Neuronal stem cell (in vitro differentiated cells): ENCODE data around the gene ROBO1.

ENCODE experiments used
- DNase-seq: peaks from one replicate; pipeline ENCODE4 v3.0.0-alpha.2; 2013; ENCODE audit warnings: low spot score
- H2AFZ ChIP-seq: one replicate; pipeline ENCODE4 v1.6.1; 2013; ENCODE audit warnings: mild to moderate bottlenecking, low read length, inconsistent platforms
- H2AK5ac ChIP-seq: 2 replicates; pipeline ENCODE4 v1.6.1; 2013; ENCODE audit warnings: low read depth, mild to moderate bottlenecking, inconsistent platforms, low read length, moderate library complexity, mixed read lengths
- H2BK120ac ChIP-seq: 2 replicates; pipeline ENCODE4 v1.6.1; 2013; ENCODE audit warnings: low read depth, mild to moderate bottlenecking, inconsistent platforms, low read length, moderate library complexity, mixed read lengths
- H2BK12ac ChIP-seq: one replicate; pipeline ENCODE4 v1.6.1; 2013; ENCODE audit warnings: low read length, inconsistent platforms
- H2BK15ac ChIP-seq: 2 replicates; pipeline ENCODE4 v1.6.1; 2013; ENCODE audit warnings: mild to moderate bottlenecking, low read length, inconsistent platforms, mixed read lengths
- H2BK5ac ChIP-seq: one replicate; pipeline ENCODE4 v1.6.1; 2013; ENCODE audit warnings: inconsistent platforms, mild to moderate bottlenecking, low read length, moderate library complexity
- H3K14ac ChIP-seq: one replicate; pipeline ENCODE4 v1.6.1; 2013; ENCODE audit warnings: low read length, inconsistent platforms
- H3K18ac ChIP-seq: 2 replicates; pipeline ENCODE4 v1.6.1; 2013; ENCODE audit warnings: low read length, inconsistent platforms
- H3K23ac ChIP-seq: 2 replicates; pipeline ENCODE4 v1.6.1; 2013; ENCODE audit warnings: low read depth, mild to moderate bottlenecking, mixed read lengths, low read length, inconsistent platforms; ENCODE audit not compliant: poor library complexity
- H3K27ac ChIP-seq: replicated peaks from 3 replicates; pipeline ENCODE4 v1.5.1; 2013; ENCODE audit warnings: low read length, inconsistent platforms
- H3K27me3 ChIP-seq, 3 experiments: 2 replicates each; pipeline ENCODE4 v1.6.1; 2013; ENCODE audit warnings: low read length in 3 of 3, mild to moderate bottlenecking in 2 of 3, inconsistent platforms in 1 of 3, low read depth in 1 of 3, mixed read lengths in 1 of 3, moderate library complexity in 1 of 3; ENCODE audit not compliant: control insufficient read depth in 3 of 3, insufficient read depth in 3 of 3
- H3K36me3 ChIP-seq, 2 donors: replicated peaks in 1 of 2; 2 replicates each; pipeline ENCODE4 v1.6.1; 2013; ENCODE audit warnings: low read length in 2 of 2; ENCODE audit not compliant: control insufficient read depth in 2 of 2, insufficient read depth in 2 of 2
- H3K4ac ChIP-seq: 2 replicates; pipeline ENCODE4 v1.6.1; 2013; ENCODE audit warnings: inconsistent platforms, mild to moderate bottlenecking, low read length, moderate library complexity
- H3K4me1 ChIP-seq, 2 donors: 1 replicate in 1 of 2; 2 replicates in 1 of 2; pipeline ENCODE4 v1.6.1; 2013; ENCODE audit warnings: low read length in 2 of 2, low read depth in 1 of 2; ENCODE audit not compliant: control insufficient read depth in 2 of 2, insufficient read depth in 1 of 2
- H3K4me2 ChIP-seq: one replicate; pipeline ENCODE4 v1.6.1; 2013; ENCODE audit warnings: mild to moderate bottlenecking, low read length, inconsistent platforms; ENCODE audit not compliant: insufficient read depth, poor library complexity, severe bottlenecking
- H3K4me3 ChIP-seq, 2 donors: 2 replicates each; pipeline ENCODE4 v1.5.1; 2013; ENCODE audit warnings: low read length in 2 of 2, mild to moderate bottlenecking in 2 of 2, inconsistent platforms in 1 of 2, moderate library complexity in 1 of 2
- H3K79me1 ChIP-seq: one replicate; pipeline ENCODE4 v1.6.1; 2013; ENCODE audit warnings: low read depth, mild to moderate bottlenecking, inconsistent platforms, low read length, moderate library complexity
- H3K9ac ChIP-seq: one replicate; pipeline ENCODE4 v1.6.1; 2013; ENCODE audit warnings: mild to moderate bottlenecking, low read depth, low read length, inconsistent platforms; ENCODE audit not compliant: poor library complexity
- H3K9me3 ChIP-seq, 2 donors: replicated peaks in 1 of 2; 2 replicates each; pipeline versions ENCODE3 to v1.6.1; 2013; ENCODE audit warnings: low read length in 2 of 2, mild to moderate bottlenecking in 2 of 2, inconsistent platforms in 1 of 2, low read depth in 1 of 2, mixed read lengths in 1 of 2, moderate library complexity in 1 of 2; ENCODE audit not compliant: control insufficient read depth in 2 of 2, insufficient read depth in 1 of 2
- H4K8ac ChIP-seq: one replicate; pipeline ENCODE4 v1.6.1; 2013; ENCODE audit warnings: low read depth, mild to moderate bottlenecking, inconsistent platforms, low read length, moderate library complexity
- H4K91ac ChIP-seq: one replicate; pipeline ENCODE4 v1.6.1; 2013; ENCODE audit warnings: low read length, low read depth, mild to moderate bottlenecking, inconsistent platforms; ENCODE audit not compliant: poor library complexity
- WGBS, 2 donors: extraction: QIAGEN DNeasy Blood & Tissue Kit; methylation state at CpG; one replicate each; pipeline ENCODE4 v1.1.7; 2013; ENCODE audit warnings: missing lambda C conversion rate in 2 of 2, mixed read lengths in 1 of 2; ENCODE audit not compliant: insufficient read length in 2 of 2, insufficient replicate concordance in 1 of 2; ENCODE audit errors: extremely low coverage in 2 of 2; 5-methylcytosine and 5-hydroxymethylcytosine counted together

The ROBO1 gene

DNA sequence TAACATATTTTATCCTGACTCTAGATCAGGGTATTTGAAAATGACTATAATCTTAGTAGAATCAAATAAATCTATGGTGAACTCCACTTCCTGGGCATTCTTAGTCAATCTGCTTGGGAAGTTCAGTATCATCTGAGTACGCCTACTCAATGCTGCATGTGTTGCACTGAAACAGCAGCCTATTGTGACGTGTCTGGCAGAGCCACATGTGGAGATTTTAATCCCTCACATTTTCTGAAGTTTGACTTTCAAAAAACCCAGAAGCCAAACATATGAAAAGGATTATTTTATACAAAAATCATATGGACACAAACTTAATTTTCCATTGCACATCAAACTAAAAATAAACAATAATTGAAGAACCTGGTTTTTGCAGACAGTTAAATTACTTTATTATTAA is 798.3 kb downstream of the ROBO1 start:
- Histone ChIP-seq H3K79me1 (no peaks in the 10 kb centered on the region), H3K4me3 (no peak overlapping the region), H3K27ac (no peak overlapping the region), H3K23ac (no peak overlapping the region), H2AK5ac (no peak overlapping the region), H3K36me3 (no peaks in the 10 kb centered on the region), H2BK120ac (no peak overlapping the region), H3K27me3 (no peaks in the 10 kb centered on the region), H4K91ac (no peak overlapping the region), H3K18ac (no peak overlapping the region), H2BK12ac (no peak overlapping the region), H3K4ac (no peak overlapping the region), H3K9ac (no peak overlapping the region), H3K9me3 (peaks cover 0 to 8% of the 10 kb centered on the region in 2 donors), H2BK15ac (no peak overlapping the region), H2AFZ (no peak overlapping the region), H3K14ac (no peak overlapping the region), H3K4me2 (no peak overlapping the region), H2BK5ac (no peak overlapping the region), H3K4me1 (peaks cover 0 to 3% of the 10 kb centered on the region in 2 donors), H4K8ac (no peak overlapping the region)
- DNase-seq, result no peak
- no CpG with 5 or more reads among the region's 2 CpGs for WGBS, 2 donors

- Histone ChIP-seq H3K4me3 (no peak overlapping the region), H2BK5ac (no peak overlapping the region), H3K27me3 (no peaks in the 10 kb centered on the region), H3K79me1 (no peaks in the 10 kb centered on the region), H2BK15ac (no peak overlapping the region), H2BK12ac (no peak overlapping the region), H3K23ac (no peak overlapping the region), H3K4me2 (no peak overlapping the region), H3K4ac (no peak overlapping the region), H3K4me1 (peaks cover 0 to 3% of the 10 kb centered on the region in 2 donors), H4K8ac (no peak overlapping the region), H3K18ac (no peak overlapping the region), H3K9ac (no peak overlapping the region), H4K91ac (no peak overlapping the region), H3K36me3 (no peaks in the 10 kb centered on the region), H2AFZ (no peak overlapping the region), H3K9me3 (peaks cover 1 to 14% of the 10 kb centered on the region in 2 donors), H2AK5ac (no peak overlapping the region), H2BK120ac (no peak overlapping the region), H3K14ac (no peak overlapping the region), H3K27ac (no peak overlapping the region)
- no peak for DNase-seq
- WGBS, 2 donors, result no CpG with 5 or more reads among the region's 1 CpG
Observed at GRCh38 chr3:78967061-78967460, 800.7 kb downstream of the ROBO1 start.

DNA sequence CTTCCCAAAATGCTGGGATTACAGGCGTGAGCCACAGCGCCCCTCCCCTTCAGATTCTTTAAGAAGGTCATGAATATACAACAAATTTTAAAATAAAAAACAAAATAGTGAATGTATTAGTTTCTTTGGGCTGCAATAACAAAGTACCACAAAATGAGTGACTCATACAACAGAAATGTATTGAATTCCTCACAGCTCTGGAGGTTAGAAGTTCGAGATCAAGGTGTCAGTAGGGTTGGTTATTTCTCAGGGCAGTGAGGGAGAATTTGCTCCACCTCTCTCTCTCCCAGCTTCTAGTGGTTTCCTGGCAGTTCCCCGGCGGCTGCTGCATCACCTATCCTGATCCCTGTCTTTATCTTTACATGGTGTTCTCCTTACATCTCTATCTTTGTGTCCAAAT is 804.0 kb downstream of the ROBO1 start:
- peaks cover 1 to 14% of the 10 kb centered on the region in 2 donors for H3K9me3 ChIP-seq
- H3K23ac ChIP-seq, result no peak overlapping the region
- H3K36me3 ChIP-seq, result no peaks in the 10 kb centered on the region
- DNase-seq, result no peak
- H3K79me1 ChIP-seq, result no peaks in the 10 kb centered on the region
- no peak overlapping the region for H3K4me3 ChIP-seq
- no peak overlapping the region for H4K91ac ChIP-seq
- no peak overlapping the region for H2BK120ac ChIP-seq
- H3K27me3 ChIP-seq, result no peaks in the 10 kb centered on the region
- H2BK5ac ChIP-seq, result no peak overlapping the region
- H3K27ac ChIP-seq, result no peak overlapping the region
- H3K4ac ChIP-seq, result no peak overlapping the region
- no CpG with 5 or more reads among the region's 5 CpGs for WGBS, 2 donors
- no peak overlapping the region for H4K8ac ChIP-seq
- H2AK5ac ChIP-seq, result no peak overlapping the region
- no peak overlapping the region for H2BK12ac ChIP-seq
- no peak overlapping the region for H3K14ac ChIP-seq
- H2AFZ ChIP-seq, result no peak overlapping the region
- H3K18ac ChIP-seq, result no peak overlapping the region
- H3K4me1 ChIP-seq, result no peaks in the 10 kb centered on the region
- no peak overlapping the region for H3K9ac ChIP-seq
- no peak overlapping the region for H2BK15ac ChIP-seq
- no peak overlapping the region for H3K4me2 ChIP-seq

DNA sequence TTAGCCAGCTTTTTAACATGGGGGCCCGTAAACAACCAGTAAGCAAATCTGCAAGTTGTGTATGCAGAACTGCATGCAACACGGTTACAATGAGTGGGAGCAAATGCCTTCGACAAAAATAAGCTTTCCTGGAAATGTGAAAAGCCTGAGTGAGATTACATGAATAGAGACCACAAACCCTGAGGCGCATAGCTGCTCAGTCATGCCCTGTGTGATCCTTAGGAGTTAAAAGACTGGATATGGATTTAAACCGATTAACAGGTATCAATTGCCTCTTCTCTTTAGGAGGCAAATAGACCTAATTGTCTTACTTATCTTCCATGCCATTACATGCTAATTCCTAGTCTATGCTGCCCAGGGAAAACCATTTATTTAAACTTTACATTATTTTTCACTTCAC is 810.3 kb downstream of the ROBO1 start:
- Histone ChIP-seq H3K14ac (no peak overlapping the region), H3K9ac (no peak overlapping the region), H2AFZ (peak overlapping the region; percentile 37), H3K27me3 (no peaks in the 10 kb centered on the region), H3K4me1 (peaks cover 0 to 8% of the 10 kb centered on the region in 2 donors), H2BK5ac (no peak overlapping the region), H3K23ac (no peak overlapping the region), H2BK120ac (no peak overlapping the region), H3K4me3 (no peak overlapping the region), H3K79me1 (no peaks in the 10 kb centered on the region), H3K9me3 (no peaks in the 10 kb centered on the region), H3K27ac (no peak overlapping the region), H4K8ac (no peak overlapping the region), H3K4me2 (no peak overlapping the region), H2AK5ac (no peak overlapping the region), H3K4ac (no peak overlapping the region), H2BK15ac (no peak overlapping the region), H3K18ac (no peak overlapping the region), H2BK12ac (no peak overlapping the region), H4K91ac (no peak overlapping the region), H3K36me3 (no peaks in the 10 kb centered on the region)
- WGBS, 2 donors, result no CpG with 5 or more reads among the region's 5 CpGs
- no peak for DNase-seq
